NT2/D1 (cell line): Measurements from ENCODE around the gene SYT6.

ENCODE experiments used
- SUZ12 ChIP-seq: IDR thresholded peaks from 2 replicates; pipeline ENCODE4 v1.6.1; 2011; ENCODE audit not compliant: insufficient read length, insufficient read depth; ENCODE audit errors: extremely low read depth
- YY1 ChIP-seq: IDR thresholded peaks from 2 replicates; pipeline ENCODE4 v1.6.1; 2011; ENCODE audit not compliant: insufficient read length, insufficient read depth
- ZNF274 ChIP-seq: IDR thresholded peaks from 2 replicates; pipeline ENCODE4 v1.6.1; 2011; ENCODE audit warnings: mild to moderate bottlenecking, low read depth, low read length

DNA sequence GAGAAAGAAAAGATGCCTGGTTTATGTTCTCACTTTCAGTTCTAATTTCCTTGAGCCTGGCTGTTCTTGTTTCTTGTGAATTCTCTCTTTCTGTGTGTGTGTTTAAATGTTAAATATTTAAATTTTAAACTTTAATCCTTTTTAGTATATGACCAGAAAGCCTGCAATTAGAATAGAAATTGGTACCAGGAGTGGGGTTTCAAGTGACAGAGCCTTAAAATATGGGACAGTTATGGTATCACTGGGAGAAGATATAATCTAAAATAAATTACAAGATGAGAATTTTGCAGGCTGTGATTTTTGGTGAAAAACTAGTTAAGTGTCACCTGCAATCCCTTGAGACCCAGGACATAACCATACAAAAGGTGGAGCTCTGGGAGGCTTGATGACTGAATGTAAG, 81.4 kb downstream of the SYT6 start:
- no peak for TF ChIP-seq YY1
- no peak for TF ChIP-seq ZNF274
- TF ChIP-seq SUZ12 = no peak
